ENCODE data around the gene FOXC2. TPM values are rescaled to one million over a fixed set of nuclear protein-coding genes. Genes with fewer than 3 reads are reported as not detected.
A peak's percentile ranks its signal among the peaks of the same experiment; 100 is the strongest.

Gene FOXC2
- total RNA-seq, 1 donor, result 2.2 TPM

DNA sequence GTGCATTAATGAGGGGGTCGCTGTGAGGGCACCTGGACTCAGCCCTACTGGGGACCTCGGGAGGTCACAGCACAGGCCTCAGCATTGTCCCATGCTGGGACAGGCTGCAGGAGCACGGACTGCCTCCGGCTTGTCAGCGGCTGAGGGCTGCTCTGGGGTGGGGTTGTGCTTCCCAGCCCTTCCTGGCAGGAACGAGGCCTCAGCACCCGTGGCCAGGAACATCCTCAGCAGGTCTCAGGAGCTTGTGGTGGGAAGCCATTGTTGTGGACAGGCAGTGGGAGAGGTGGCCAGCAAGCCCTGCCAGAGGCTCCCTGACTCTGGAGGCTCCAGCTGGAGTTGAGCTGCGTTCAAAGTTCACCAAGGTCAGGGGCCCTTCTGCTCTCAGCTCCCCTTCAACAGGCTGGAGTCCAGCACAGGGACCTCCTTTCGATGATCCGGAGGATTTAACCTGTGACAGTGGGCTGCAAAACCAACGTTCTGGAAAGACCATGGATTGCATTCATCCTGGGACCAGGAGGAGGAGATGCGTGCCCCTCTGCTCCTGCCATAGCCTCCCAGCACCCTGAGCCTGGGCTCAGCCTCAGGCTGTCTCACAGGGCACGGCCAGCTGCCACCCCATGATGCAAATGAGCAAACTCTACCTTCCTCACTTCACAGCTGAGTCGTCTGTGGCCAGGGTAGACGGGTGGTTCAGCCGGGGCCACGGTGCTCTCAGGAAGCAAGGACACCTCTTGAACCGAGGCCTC is 44.3 kb downstream of the FOXC2 start:
- H3K4me1 ChIP-seq (ENCODE audit: insufficient read depth, low read length), result peaks cover 43% of the 10 kb centered on the region
- H3K36me3 ChIP-seq (ENCODE audit: insufficient read depth, low read length), result no peaks in the 10 kb centered on the region
- no peaks in the 10 kb centered on the region for H3K27me3 ChIP-seq (ENCODE audit: insufficient read depth, low read length)
- peak overlapping the region; percentile 66 for H2AFZ ChIP-seq (ENCODE audit: low read length)
- H4K20me1 ChIP-seq (ENCODE audit: insufficient read depth, low read length), result no peaks in the 10 kb centered on the region
- peak overlapping the region; percentile 60 for H3K4me2 ChIP-seq (ENCODE audit: insufficient read depth, low read length)
- TF ChIP-seq, protein P1, sequence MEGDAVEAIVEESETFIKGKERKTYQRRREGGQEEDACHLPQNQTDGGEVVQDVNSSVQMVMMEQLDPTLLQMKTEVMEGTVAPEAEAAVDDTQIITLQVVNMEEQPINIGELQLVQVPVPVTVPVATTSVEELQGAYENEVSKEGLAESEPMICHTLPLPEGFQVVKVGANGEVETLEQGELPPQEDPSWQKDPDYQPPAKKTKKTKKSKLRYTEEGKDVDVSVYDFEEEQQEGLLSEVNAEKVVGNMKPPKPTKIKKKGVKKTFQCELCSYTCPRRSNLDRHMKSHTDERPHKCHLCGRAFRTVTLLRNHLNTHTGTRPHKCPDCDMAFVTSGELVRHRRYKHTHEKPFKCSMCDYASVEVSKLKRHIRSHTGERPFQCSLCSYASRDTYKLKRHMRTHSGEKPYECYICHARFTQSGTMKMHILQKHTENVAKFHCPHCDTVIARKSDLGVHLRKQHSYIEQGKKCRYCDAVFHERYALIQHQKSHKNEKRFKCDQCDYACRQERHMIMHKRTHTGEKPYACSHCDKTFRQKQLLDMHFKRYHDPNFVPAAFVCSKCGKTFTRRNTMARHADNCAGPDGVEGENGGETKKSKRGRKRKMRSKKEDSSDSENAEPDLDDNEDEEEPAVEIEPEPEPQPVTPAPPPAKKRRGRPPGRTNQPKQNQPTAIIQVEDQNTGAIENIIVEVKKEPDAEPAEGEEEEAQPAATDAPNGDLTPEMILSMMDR (IDR thresholded peaks at IDR 0.05; ENCODE audit: extremely low read depth, low read depth, low read length), result no peak
- H3K79me2 ChIP-seq (ENCODE audit: insufficient read depth, low read length), result peaks cover 15% of the 10 kb centered on the region
- peak overlapping the region; percentile 35 for H3K4me3 ChIP-seq (ENCODE audit: insufficient read depth, low read length)
- DNase-seq (ENCODE audit: insufficient read length, low spot score, missing footprints), result no peak
- peak overlapping the region; percentile 91 for H3K27ac ChIP-seq (ENCODE audit: low read depth, low read length)
- no peaks in the 10 kb centered on the region for H3K9me3 ChIP-seq (ENCODE audit: low read depth, low read length)

DNA sequence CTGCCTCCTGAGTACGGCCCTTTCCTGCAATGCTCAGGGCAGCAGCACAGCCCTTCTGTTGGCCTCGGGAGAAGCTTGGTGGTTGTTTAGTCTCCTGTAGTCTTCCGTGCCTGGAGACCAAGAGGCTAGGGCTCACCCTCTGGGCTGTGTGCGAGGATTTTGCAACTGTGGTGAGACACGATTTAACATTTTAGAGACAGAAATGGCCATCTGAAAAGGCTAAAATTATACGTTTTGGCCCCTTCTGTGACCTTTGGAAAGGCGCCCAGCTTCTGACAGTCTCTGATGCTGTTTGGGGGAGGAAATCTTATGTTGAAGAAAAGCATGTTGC is 44.9 kb downstream of the FOXC2 start:
- H3K4me3 ChIP-seq (ENCODE audit: insufficient read depth, low read length), result peak overlapping the region; percentile 35
- peak overlapping the region; percentile 60 for H3K4me2 ChIP-seq (ENCODE audit: insufficient read depth, low read length)
- H3K4me1 ChIP-seq (ENCODE audit: insufficient read depth, low read length), result peaks cover 43% of the 10 kb centered on the region
- H3K36me3 ChIP-seq (ENCODE audit: insufficient read depth, low read length), result no peaks in the 10 kb centered on the region
- no peaks in the 10 kb centered on the region for H3K27me3 ChIP-seq (ENCODE audit: insufficient read depth, low read length)
- peak overlapping the region; percentile 91 for H3K27ac ChIP-seq (ENCODE audit: low read depth, low read length)
- TF ChIP-seq, protein P1 (IDR thresholded peaks at IDR 0.05; ENCODE audit: extremely low read depth, low read depth, low read length), result no peak
- H4K20me1 ChIP-seq (ENCODE audit: insufficient read depth, low read length), result no peaks in the 10 kb centered on the region
- peak overlapping the region; percentile 66 for H2AFZ ChIP-seq (ENCODE audit: low read length)
- H3K9me3 ChIP-seq (ENCODE audit: low read depth, low read length), result no peaks in the 10 kb centered on the region
- H3K79me2 ChIP-seq (ENCODE audit: insufficient read depth, low read length), result peaks cover 15% of the 10 kb centered on the region
- DNase-seq (ENCODE audit: insufficient read length, low spot score, missing footprints), result peak; percentile 87

DNA sequence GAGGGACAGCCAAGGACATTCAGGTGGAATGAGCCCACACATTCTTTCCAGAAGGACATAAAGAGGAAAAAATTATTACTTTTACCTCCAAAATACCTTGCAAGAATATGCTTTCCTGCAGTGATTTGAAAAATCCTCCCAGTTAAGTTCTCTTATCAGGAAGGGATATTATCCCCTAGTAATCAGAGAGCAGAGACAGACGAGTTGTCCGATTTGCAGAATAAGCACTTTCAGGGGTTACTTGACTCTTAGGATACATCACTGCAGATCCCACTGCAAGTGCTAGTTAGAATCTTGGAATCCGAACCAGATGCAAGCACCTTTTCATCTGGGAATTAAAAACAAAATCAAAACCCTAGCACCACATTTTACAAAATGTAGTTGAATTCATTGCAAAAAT is 45.3 kb downstream of the FOXC2 start:
- Histone ChIP-seq H3K36me3 (ENCODE audit: insufficient read depth, low read length) (no peaks in the 10 kb centered on the region), H3K4me3 (ENCODE audit: insufficient read depth, low read length) (no peak overlapping the region), H3K79me2 (ENCODE audit: insufficient read depth, low read length) (peaks cover 15% of the 10 kb centered on the region), H2AFZ (ENCODE audit: low read length) (no peak overlapping the region), H3K4me1 (ENCODE audit: insufficient read depth, low read length) (peaks cover 43% of the 10 kb centered on the region), H4K20me1 (ENCODE audit: insufficient read depth, low read length) (no peaks in the 10 kb centered on the region), H3K4me2 (ENCODE audit: insufficient read depth, low read length) (peak overlapping the region; percentile 60), H3K27ac (ENCODE audit: low read depth, low read length) (peak overlapping the region; percentile 91), H3K27me3 (ENCODE audit: insufficient read depth, low read length) (no peaks in the 10 kb centered on the region), H3K9me3 (ENCODE audit: low read depth, low read length) (no peaks in the 10 kb centered on the region)
- TF ChIP-seq, protein P1 (IDR thresholded peaks at IDR 0.05; ENCODE audit: extremely low read depth, low read depth, low read length), result no peak
- no peak for DNase-seq (ENCODE audit: insufficient read length, low spot score, missing footprints)

DNA sequence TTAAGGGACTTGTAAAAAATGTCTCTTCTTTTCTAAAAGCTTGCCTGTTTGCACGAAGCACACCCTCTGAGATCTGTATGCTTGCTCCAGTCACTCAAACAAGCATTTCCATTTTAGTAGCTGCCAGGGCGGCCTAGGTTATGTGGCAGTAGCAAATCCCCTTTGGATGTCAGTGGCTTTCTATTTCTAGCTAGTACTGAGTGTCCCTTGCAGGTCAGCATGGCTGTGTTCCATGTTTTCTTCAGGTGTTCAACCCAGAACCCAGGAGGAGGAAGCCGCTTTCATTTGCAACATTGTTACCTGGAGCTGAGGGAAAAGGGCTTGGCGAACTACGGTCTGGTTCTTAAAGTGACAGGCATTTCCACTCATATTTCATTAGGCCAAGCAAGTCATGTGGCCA is 48.1 kb downstream of the FOXC2 start:
- TF ChIP-seq, protein P1 (IDR thresholded peaks at IDR 0.05; ENCODE audit: extremely low read depth, low read depth, low read length), result no peak
- Histone ChIP-seq H3K27ac (ENCODE audit: low read depth, low read length) (no peak overlapping the region), H3K4me1 (ENCODE audit: insufficient read depth, low read length) (peaks cover 24% of the 10 kb centered on the region), H3K36me3 (ENCODE audit: insufficient read depth, low read length) (no peaks in the 10 kb centered on the region), H3K4me3 (ENCODE audit: insufficient read depth, low read length) (no peak overlapping the region), H3K9me3 (ENCODE audit: low read depth, low read length) (no peaks in the 10 kb centered on the region), H3K4me2 (ENCODE audit: insufficient read depth, low read length) (no peak overlapping the region), H3K27me3 (ENCODE audit: insufficient read depth, low read length) (no peaks in the 10 kb centered on the region), H3K79me2 (ENCODE audit: insufficient read depth, low read length) (peaks cover 15% of the 10 kb centered on the region), H4K20me1 (ENCODE audit: insufficient read depth, low read length) (no peaks in the 10 kb centered on the region), H2AFZ (ENCODE audit: low read length) (no peak overlapping the region)
- no peak for DNase-seq (ENCODE audit: insufficient read length, low spot score, missing footprints)

All from osteoblast (primary cell).